OCI-LY3 (cell line): ENCODE measurements around the gene PXK.

Experiments
- H2AFZ ChIP-seq: fragments of 200-600, 300-600 bp; shearing (Covaris generic); 2 replicates; pipeline ENCODE4 v1.6.0; 2014; ENCODE audit warnings: antibody characterized with exemption, low read depth, low read length
- H3K27ac ChIP-seq: fragments of 200-600, 300-600 bp; sonication (generic); 2 replicates; pipeline ENCODE4 v1.5.1; 2014; ENCODE audit warnings: mild to moderate bottlenecking, low read length, moderate library complexity, mixed read lengths
- H3K27me3 ChIP-seq: fragments of 200-600, 300-600 bp; sonication (generic); 2 replicates; pipeline ENCODE4 v1.6.1; 2014; ENCODE audit warnings: low read depth, low read length, mixed read lengths
- H3K36me3 ChIP-seq: fragments of 200-600, 300-600 bp; sonication (generic); replicated peaks from 2 replicates; pipeline ENCODE3; 2014; ENCODE audit warnings: low read depth, low read length, mixed read lengths
- H3K4me1 ChIP-seq: fragments of 300-600, 200-600 bp; sonication (generic); 2 replicates; pipeline ENCODE4 v1.6.1; 2014; ENCODE audit warnings: low read length, mixed read lengths
- H3K4me2 ChIP-seq: fragments of 200-600, 300-600 bp; sonication (generic); 2 replicates; pipeline ENCODE4 v1.6.1; 2014; ENCODE audit warnings: low read length, mixed read lengths
- H3K4me3 ChIP-seq: fragments of 300-600, 200-600 bp; sonication (generic); 2 replicates; pipeline ENCODE4 v1.5.1; 2014; ENCODE audit warnings: antibody characterized with exemption, mild to moderate bottlenecking, low read length, moderate library complexity
- H3K79me2 ChIP-seq: fragments of 300-600, 200-600 bp; shearing (Covaris generic); 2 replicates; pipeline ENCODE4 v1.6.1; 2014; ENCODE audit warnings: mild to moderate bottlenecking, low read length, mixed read lengths
- H3K9ac ChIP-seq: fragments of 300-600, 200-600 bp; shearing (Covaris generic); 2 replicates; pipeline ENCODE4 v1.6.0; 2014; ENCODE audit warnings: mild to moderate bottlenecking, low read length, moderate library complexity
- H3K9me3 ChIP-seq: fragments of 200-600, 300-600 bp; shearing (Covaris generic); 2 replicates; pipeline ENCODE4 v1.6.1; 2014; ENCODE audit warnings: low read length, mixed read lengths; ENCODE audit not compliant: insufficient read depth
- H4K20me1 ChIP-seq: fragments of 200-600, 300-600 bp; sonication (generic); 2 replicates; pipeline ENCODE4 v1.6.1; 2016; ENCODE audit warnings: low read length, mixed read lengths; ENCODE audit not compliant: insufficient read depth
- EZH2phosphoT487 ChIP-seq: fragments of 200-600 bp; shearing (Covaris generic); IDR thresholded peaks from 2 replicates; pipeline ENCODE4 v1.6.1; 2018; ENCODE audit warnings: antibody characterized with exemption, mixed run types, low read depth
- TF ChIP-seq, protein P1 (sequence below): fragments of 200-600, 300-600 bp; sonication (generic); IDR thresholded peaks from 2 replicates; pipeline ENCODE4 v1.5.1; 2014; ENCODE audit warnings: antibody characterized with exemption, low read length, low read depth

The PXK gene

DNA sequence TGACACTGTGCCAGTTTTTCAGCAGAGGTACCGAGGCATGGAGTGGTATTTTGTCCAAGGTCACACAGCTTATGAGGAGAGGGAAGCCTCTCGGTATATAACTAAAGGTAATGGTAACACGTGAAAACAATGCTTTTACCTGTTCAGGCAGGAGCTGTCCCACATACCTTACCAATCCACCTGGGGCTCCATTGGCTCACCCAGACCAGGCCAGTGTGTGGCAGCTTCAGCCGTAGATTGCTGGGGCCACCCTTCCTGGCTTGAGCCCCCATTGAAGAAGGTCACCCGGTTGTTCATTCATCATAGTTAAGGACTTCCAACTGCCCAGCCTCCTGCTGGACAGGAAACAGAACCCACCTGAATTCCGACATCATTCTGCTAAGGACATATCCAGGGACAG is 35.8 kb upstream of the PXK start:
- peaks cover 10% of the 10 kb centered on the region; the same call in 1 of the 2 replicates for H3K27me3 ChIP-seq
- H2AFZ ChIP-seq = no peak overlapping the region
- no peaks in the 10 kb centered on the region for H4K20me1 ChIP-seq
- no peaks in the 10 kb centered on the region for H3K79me2 ChIP-seq
- peaks cover 18% of the 10 kb centered on the region for H3K36me3 ChIP-seq
- H3K9me3 ChIP-seq = no peaks in the 10 kb centered on the region; the same call in 1 of the 2 replicates
- TF ChIP-seq, protein P1, sequence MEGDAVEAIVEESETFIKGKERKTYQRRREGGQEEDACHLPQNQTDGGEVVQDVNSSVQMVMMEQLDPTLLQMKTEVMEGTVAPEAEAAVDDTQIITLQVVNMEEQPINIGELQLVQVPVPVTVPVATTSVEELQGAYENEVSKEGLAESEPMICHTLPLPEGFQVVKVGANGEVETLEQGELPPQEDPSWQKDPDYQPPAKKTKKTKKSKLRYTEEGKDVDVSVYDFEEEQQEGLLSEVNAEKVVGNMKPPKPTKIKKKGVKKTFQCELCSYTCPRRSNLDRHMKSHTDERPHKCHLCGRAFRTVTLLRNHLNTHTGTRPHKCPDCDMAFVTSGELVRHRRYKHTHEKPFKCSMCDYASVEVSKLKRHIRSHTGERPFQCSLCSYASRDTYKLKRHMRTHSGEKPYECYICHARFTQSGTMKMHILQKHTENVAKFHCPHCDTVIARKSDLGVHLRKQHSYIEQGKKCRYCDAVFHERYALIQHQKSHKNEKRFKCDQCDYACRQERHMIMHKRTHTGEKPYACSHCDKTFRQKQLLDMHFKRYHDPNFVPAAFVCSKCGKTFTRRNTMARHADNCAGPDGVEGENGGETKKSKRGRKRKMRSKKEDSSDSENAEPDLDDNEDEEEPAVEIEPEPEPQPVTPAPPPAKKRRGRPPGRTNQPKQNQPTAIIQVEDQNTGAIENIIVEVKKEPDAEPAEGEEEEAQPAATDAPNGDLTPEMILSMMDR = no peak
- no peak for TF ChIP-seq EZH2phosphoT487
- H3K4me3 ChIP-seq = no peak overlapping the region
- no peak overlapping the region for H3K9ac ChIP-seq
- no peak overlapping the region for H3K4me2 ChIP-seq
- no peak overlapping the region for H3K27ac ChIP-seq
- no peaks in the 10 kb centered on the region for H3K4me1 ChIP-seq

DNA sequence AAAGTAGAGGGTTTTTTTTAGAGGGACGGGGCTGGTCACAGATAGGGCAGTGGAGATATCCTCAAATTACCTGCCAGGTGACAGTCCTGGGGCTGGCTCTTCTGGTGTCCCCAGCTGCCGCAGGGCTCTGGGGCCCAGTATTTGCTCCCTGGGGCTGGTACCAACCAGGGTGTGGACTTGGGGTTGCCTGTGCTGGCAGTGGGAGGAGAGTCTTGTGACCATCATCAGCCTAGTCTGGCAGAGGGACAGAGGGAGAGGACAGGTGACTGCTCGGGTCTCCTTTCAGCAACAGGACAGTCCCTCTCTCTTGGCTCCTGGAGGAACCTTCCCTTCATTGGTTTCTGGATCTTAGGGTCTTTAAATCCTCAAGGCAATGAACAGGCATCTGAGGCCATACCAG is 34.5 kb upstream of the PXK start:
- Histone ChIP-seq H3K9me3 (no peaks in the 10 kb centered on the region; the same call in 1 of the 2 replicates), H3K9ac (no peak overlapping the region), H3K4me1 (no peaks in the 10 kb centered on the region), H3K79me2 (no peaks in the 10 kb centered on the region), H4K20me1 (no peaks in the 10 kb centered on the region), H3K36me3 (peaks cover 13% of the 10 kb centered on the region), H2AFZ (no peak overlapping the region), H3K27ac (no peak overlapping the region), H3K4me2 (no peak overlapping the region), H3K4me3 (no peak overlapping the region), H3K27me3 (peaks cover 16% of the 10 kb centered on the region; the same call in 1 of the 2 replicates)
- TF ChIP-seq, protein P1 = no peak
- no peak for TF ChIP-seq EZH2phosphoT487

DNA sequence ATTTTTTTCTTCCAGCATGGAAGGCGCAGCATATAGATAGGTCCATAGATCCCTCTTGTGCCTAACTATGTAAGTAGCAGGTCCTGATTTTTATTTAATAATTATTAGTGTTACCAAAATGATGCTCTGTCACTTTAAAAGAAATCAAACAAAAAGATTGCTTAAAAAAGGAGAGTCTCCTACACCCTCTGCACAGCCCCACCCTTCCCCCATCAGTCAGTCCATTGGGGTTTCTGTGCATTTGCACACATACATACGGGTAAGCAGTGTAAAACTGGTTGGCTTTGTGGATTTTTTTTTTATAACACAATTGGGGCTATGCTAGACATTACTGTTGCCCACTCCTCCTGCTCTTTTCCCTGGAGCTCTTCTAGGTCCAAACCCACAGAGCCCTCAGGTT is 33.6 kb upstream of the PXK start:
- Histone ChIP-seq H3K4me1 (no peaks in the 10 kb centered on the region), H3K27me3 (peaks cover 16% of the 10 kb centered on the region; the same call in 1 of the 2 replicates), H3K4me3 (no peak overlapping the region), H3K9me3 (no peaks in the 10 kb centered on the region; the same call in 1 of the 2 replicates), H4K20me1 (no peaks in the 10 kb centered on the region), H3K4me2 (no peak overlapping the region), H2AFZ (no peak overlapping the region), H3K36me3 (peaks cover 6% of the 10 kb centered on the region), H3K27ac (no peak overlapping the region), H3K79me2 (no peaks in the 10 kb centered on the region), H3K9ac (no peak overlapping the region)
- TF ChIP-seq EZH2phosphoT487 = no peak
- TF ChIP-seq, protein P1 = no peak

DNA sequence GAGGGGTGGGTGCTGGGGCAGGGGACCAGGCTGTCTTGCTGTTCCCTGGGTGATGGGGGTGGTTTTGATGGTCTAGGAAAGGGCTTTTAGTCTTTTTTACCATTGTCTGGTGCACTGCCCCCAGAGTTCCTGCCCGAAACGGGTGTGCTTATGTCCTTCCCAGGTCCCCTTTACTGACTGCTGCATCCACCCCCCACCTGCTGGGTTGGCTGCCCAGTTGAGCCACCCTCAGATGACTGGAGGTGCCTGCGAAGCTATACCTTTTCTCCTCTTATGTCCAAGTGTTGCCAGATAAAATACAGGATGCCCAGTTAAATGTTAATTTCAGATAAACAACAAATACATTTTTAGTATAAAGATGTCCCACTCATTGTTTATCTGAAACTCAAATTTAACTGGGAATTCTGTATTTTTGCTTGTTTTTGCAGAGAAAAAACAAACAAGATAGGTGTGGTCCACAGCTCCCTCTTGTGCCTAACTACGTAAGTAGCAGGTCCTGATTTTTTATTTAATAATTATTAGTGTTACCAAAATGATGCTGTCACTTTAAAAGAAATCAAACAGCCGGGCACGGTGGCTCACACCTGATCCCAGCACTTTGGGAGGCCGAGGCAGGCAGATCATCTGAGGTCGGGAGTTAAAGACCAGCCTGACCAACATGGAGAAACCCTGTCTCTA is 32.7 kb upstream of the PXK start:
- Histone ChIP-seq H3K9me3 (no peaks in the 10 kb centered on the region; the same call in 1 of the 2 replicates), H2AFZ (no peak overlapping the region), H3K9ac (no peak overlapping the region), H3K79me2 (no peaks in the 10 kb centered on the region), H3K27ac (no peak overlapping the region), H3K27me3 (peaks cover 16% of the 10 kb centered on the region; the same call in 1 of the 2 replicates), H3K4me1 (no peaks in the 10 kb centered on the region), H3K4me3 (no peak overlapping the region), H4K20me1 (no peaks in the 10 kb centered on the region), H3K36me3 (peaks cover 3% of the 10 kb centered on the region), H3K4me2 (no peak overlapping the region)
- no peak for TF ChIP-seq EZH2phosphoT487
- TF ChIP-seq, protein P1 = peak; percentile 87
